Lung (tissue), 12 donors: ENCODE results near the gene ZNF469. TPM values are rescaled to one million over a fixed set of nuclear protein-coding genes. Genes with fewer than 3 reads are reported as not detected.

Experiments used
- ATAC-seq: fragments of 200-7000 bp; cut with Tn5 transposase; one replicate; pipeline ENCODE4 v1.9.1; 2020; ENCODE audit warnings: moderate number of reproducible peaks; ENCODE audit not compliant: insufficient read depth, low FRiP score
- DNase-seq, 3 donors: peaks; one replicate each; pipeline ENCODE4 v3.0.0-alpha.2; 2013 to 2017
- H3K27ac ChIP-seq, 2 donors: one replicate each; pipeline ENCODE4 v1.5.1; 2013; ENCODE audit warnings: mild to moderate bottlenecking in 2 of 2, moderate library complexity in 2 of 2, control low read depth in 1 of 2, inconsistent platforms in 1 of 2, low read depth in 1 of 2, low read length in 1 of 2
- H3K27me3 ChIP-seq, 3 donors: one replicate each; pipeline ENCODE4 v1.5.1; 2013; ENCODE audit warnings: low read length in 2 of 3; ENCODE audit not compliant: control insufficient read depth in 3 of 3, insufficient read depth in 3 of 3
- H3K36me3 ChIP-seq, 4 donors: one replicate each; pipeline ENCODE4 v1.5.1; 2013; ENCODE audit warnings: low read length in 4 of 4, mild to moderate bottlenecking in 1 of 4, moderate library complexity in 1 of 4; ENCODE audit not compliant: control insufficient read depth in 4 of 4, insufficient read depth in 4 of 4
- H3K4me1 ChIP-seq, 5 donors: one replicate each; pipeline ENCODE4 v1.5.1; 2013; ENCODE audit warnings: low read length in 5 of 5, mild to moderate bottlenecking in 2 of 5, moderate library complexity in 1 of 5; ENCODE audit not compliant: control insufficient read depth in 5 of 5, insufficient read depth in 5 of 5
- H3K4me3 ChIP-seq: one replicate; pipeline ENCODE4 v1.5.1; 2013; ENCODE audit warnings: mild to moderate bottlenecking, control low read depth, moderate library complexity
- H3K9ac ChIP-seq, 2 donors: one replicate each; pipeline ENCODE4 v1.5.1; 2013; ENCODE audit warnings: low read length in 2 of 2, control low read depth in 1 of 2; ENCODE audit not compliant: insufficient read depth in 1 of 2
- H3K9me3 ChIP-seq, 4 donors: one replicate each; pipeline ENCODE4 v1.5.1; 2013; ENCODE audit warnings: low read length in 3 of 4, mild to moderate bottlenecking in 1 of 4, moderate library complexity in 1 of 4; ENCODE audit not compliant: control insufficient read depth in 4 of 4, insufficient read depth in 3 of 4
- CTCF ChIP-seq: IDR thresholded peaks from 2 replicates; pipeline ENCODE4 v1.5.1; 2012; ENCODE audit warnings: mild to moderate bottlenecking; ENCODE audit errors: control extremely low read depth, extremely low read depth
- WGBS, 2 donors: extraction: QIAGEN DNeasy Blood & Tissue Kit; methylation state at CpG; one replicate each; pipeline ENCODE4 v1.1.7; 2013; 5-methylcytosine and 5-hydroxymethylcytosine counted together
- polyA plus RNA-seq, 2 donors: library from polyadenylated mRNA; stranded (reverse); fragments of 200-250 nt; gene quantifications; one replicate each; pipeline ENCODE4 v1.2.1, GENCODE V29; 2013
- total RNA-seq, 2 donors: library from RNA; depleted of rRNA in 1 of 2; stranded (reverse); fragments of >200 nt in 1 of 2; gene quantifications; one replicate each; pipeline ENCODE4 v1.2.1, GENCODE V29; 2014 to 2021
- donor health status: control.
- donor health status: control.
- donor health status: Bipolar disorder and iron deficiency.
- donor health status: healthy.
- donor health status: DM: yes; HTN: yes; CAD: no.

The ZNF469 gene
- total and polyA plus RNA-seq, 4 donors: 0.67 to 3.0 (median 1.5) TPM

DNA sequence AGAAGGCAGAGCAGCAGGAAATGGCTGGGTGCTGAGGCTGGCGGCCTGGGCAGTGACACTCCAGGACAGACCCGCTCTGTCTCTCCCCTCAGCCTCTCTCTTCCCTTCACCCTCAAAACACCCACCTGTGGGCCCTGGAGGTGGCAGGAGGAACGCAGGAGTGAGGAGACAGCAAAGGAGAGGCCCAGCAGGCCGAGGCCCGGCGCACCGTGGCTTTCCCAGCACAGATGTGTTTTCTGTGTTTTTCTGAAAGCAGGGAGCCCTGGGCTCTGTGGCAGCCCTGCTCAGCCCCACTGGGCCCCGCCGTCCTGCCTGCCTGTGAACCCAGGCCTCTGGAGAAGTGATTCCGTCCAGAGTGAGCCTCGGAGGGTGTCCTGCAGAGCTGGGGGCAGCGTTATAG is 30.5 kb downstream of the ZNF469 start:
- 81 to 92% methylated on average over 12 of the region's 12 CpGs for WGBS, 2 donors

GRCh38 chr16:88413631-88414030 is 30.9 kb downstream of the ZNF469 start:
- Histone ChIP-seq H3K9ac (no peak overlapping the region), H3K27ac (no peak overlapping the region), H3K4me1 (peaks cover 0 to 8% (median 0%) of the 10 kb centered on the region in 5 donors), H3K9me3 (no peaks in the 10 kb centered on the region), H3K27me3 (no peaks in the 10 kb centered on the region), H3K4me3 (no peak overlapping the region), H3K36me3 (no peaks in the 10 kb centered on the region)
- WGBS, 2 donors: 93 to 98% methylated on average over 12 of the region's 12 CpGs
- DNase-seq (no peak), ATAC-seq (no peak)
- TF ChIP-seq CTCF: no peak

More for the DNA sequence above, 30.5 kb downstream of the ZNF469 start:
- TF ChIP-seq CTCF: no peak
- Histone ChIP-seq H3K4me3 (no peak overlapping the region), H3K27ac (no peak overlapping the region), H3K9ac (no peak overlapping the region), H3K4me1 (peaks cover 0 to 12% (median 0%) of the 10 kb centered on the region in 5 donors), H3K9me3 (no peaks in the 10 kb centered on the region), H3K27me3 (no peaks in the 10 kb centered on the region), H3K36me3 (no peaks in the 10 kb centered on the region)
- no peak for DNase-seq
- ATAC-seq: no peak

DNA sequence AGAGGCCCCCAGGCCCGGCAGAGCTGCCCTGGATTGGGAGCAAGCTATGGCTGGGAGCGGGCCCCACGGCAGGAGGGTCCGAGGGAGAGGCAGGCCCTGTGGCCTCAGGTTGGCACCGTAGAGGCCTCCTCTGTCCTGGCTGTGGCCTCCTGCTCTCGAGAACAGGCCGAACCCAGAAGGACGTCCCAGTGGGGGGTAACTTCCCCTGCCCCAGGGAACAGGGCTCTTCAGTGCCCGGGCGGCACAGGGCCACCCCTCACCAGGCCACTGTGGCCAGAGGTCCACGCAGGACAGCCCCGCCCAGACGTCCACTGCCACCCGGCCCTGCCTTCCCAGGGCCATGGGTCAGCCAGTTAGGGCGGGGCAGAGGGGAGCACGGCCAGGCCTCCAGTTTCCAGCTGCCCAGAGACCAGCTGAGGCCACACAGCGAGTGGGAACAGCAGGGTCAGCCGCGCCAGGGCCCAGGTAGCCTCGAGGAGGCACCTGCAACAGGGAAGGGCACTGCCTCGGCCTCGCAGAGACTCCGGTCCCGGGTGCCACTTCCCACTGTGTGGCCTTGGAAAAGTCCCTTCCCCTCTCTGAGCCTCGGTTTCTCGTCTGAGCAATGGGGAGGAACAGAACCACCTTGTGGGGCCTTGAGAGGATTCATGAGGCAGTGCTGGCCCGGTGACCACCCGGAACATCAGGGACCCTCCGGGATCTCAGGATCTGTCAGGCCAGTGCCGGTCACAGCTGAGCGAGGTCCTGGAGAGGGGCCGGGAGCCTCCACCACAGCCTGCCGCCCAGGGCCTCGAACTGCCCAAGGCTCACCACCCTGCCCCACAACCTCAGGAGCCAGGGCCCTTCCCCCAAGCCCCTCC is 32.0 kb downstream of the ZNF469 start:
- DNase-seq (no peak), ATAC-seq (no peak)
- no peak overlapping the region for H3K27ac ChIP-seq
- H3K36me3 ChIP-seq: no peaks in the 10 kb centered on the region
- no peak for TF ChIP-seq CTCF
- H3K4me1 ChIP-seq: no peaks in the 10 kb centered on the region
- no peak overlapping the region for H3K4me3 ChIP-seq
- no peaks in the 10 kb centered on the region for H3K27me3 ChIP-seq
- no peaks in the 10 kb centered on the region for H3K9me3 ChIP-seq
- H3K9ac ChIP-seq: no peak overlapping the region
- WGBS, 2 donors: 89 to 93% methylated on average over 30 to 34 of the region's 34 CpGs
